GM12878 (cell line): Measurements from ENCODE around the gene PPP2R5D. TPM values are rescaled to one million over a fixed set of nuclear protein-coding genes. Genes with fewer than 3 reads are reported as not detected.

ENCODE experiments used
- ATAC-seq: fragments of 200-7000 bp; cut with Tn5 transposase; 3 replicates; pipeline ENCODE4 v1.9.1; 2020; ENCODE audit warnings: mild to moderate bottlenecking, moderate library complexity
- BruUV-seq: library from RNA; stranded (reverse); fragments of 400-500 nt; replicated peaks from 2 replicates; lab custom pipeline; 2021; lab: Mats Ljungman, UMichigan
- CTCF ChIA-PET: fragments of 300-600 bp; sonication (Branson Sonifier 250); formaldehyde crosslinking; extraction: SDS; loops from one replicate; lab custom pipeline; 2021; ENCODE audit warnings: inconsistent platforms; lab: Yijun Ruan, JAX
- POLR2A ChIA-PET: fragments of 350-600 bp; formaldehyde crosslinking; extraction: SDS; loops from one replicate; lab custom pipeline; 2021; ENCODE audit warnings: inconsistent platforms; lab: Charles Lee
- RAD21 ChIA-PET: fragments of 300-600 bp; sonication (Branson Sonifier 250); formaldehyde crosslinking; loops from one replicate; lab custom pipeline; 2023; ENCODE audit warnings: antibody characterized with exemption; ENCODE audit not compliant: unreplicated experiment; lab: Charles Lee
- SMC1A ChIA-PET: fragments of 300-600 bp; sonication (Branson Sonifier 250); formaldehyde crosslinking; loops from one replicate; lab custom pipeline; 2023; ENCODE audit not compliant: unreplicated experiment, uncharacterized antibody; lab: Charles Lee
- DNase-seq: peaks from one replicate; pipeline ENCODE4 v3.0.0-alpha.2; 2011; ENCODE audit warnings: low read depth, low spot score
- FAIRE-seq: peaks from 3 replicates; lab custom pipeline; 2011; peaks lifted over from hg19 to GRCh38; lab: Jason Lieb, UNC
- H2AFZ ChIP-seq: 2 replicates; pipeline ENCODE4 v1.6.0; 2011; ENCODE audit warnings: low read depth, low read length, control low read depth; ENCODE audit not compliant: control insufficient read depth
- H3K27ac ChIP-seq: 2 replicates; pipeline ENCODE4 v1.5.1; 2011; ENCODE audit warnings: control low read depth; ENCODE audit not compliant: control insufficient read depth, insufficient read depth
- H3K27me3 ChIP-seq, 2 experiments: replicated peaks in 1 of 2; 2 replicates each; pipeline versions ENCODE4 v1.6.0 to v1.6.1; 2011; ENCODE audit warnings: low read length in 1 of 2; ENCODE audit not compliant: control insufficient read depth in 2 of 2, insufficient read depth in 2 of 2
- H3K36me3 ChIP-seq, 2 experiments: 2 replicates each; pipeline ENCODE4 v1.5.1; 2011; ENCODE audit warnings: low read length in 1 of 2; ENCODE audit not compliant: control insufficient read depth in 2 of 2, insufficient read depth in 2 of 2
- H3K4me1 ChIP-seq: 2 replicates; pipeline ENCODE4 v1.6.1; 2011; ENCODE audit warnings: mild to moderate bottlenecking, low read length, moderate library complexity, mixed read lengths; ENCODE audit not compliant: control insufficient read depth, insufficient read depth
- H3K4me2 ChIP-seq: 2 replicates; pipeline ENCODE4 v1.6.0; 2011; ENCODE audit warnings: control low read depth; ENCODE audit not compliant: control insufficient read depth, insufficient read depth
- H3K4me3 ChIP-seq: fragments of 200-600 bp; sonication (generic); 2 replicates; pipeline ENCODE4 v1.5.1; 2016
- H3K79me2 ChIP-seq: 2 replicates; pipeline ENCODE4 v1.6.0; 2011; ENCODE audit warnings: low read length; ENCODE audit not compliant: control insufficient read depth, insufficient read depth
- H3K9ac ChIP-seq: 2 replicates; pipeline ENCODE4 v1.8.0; 2011; ENCODE audit warnings: low read length, control low read depth, mixed read lengths; ENCODE audit not compliant: control insufficient read depth, insufficient read depth
- H3K9me3 ChIP-seq: replicated peaks from 3 replicates; pipeline ENCODE4 v1.5.1; 2011; ENCODE audit warnings: mild to moderate bottlenecking, low read length; ENCODE audit not compliant: control insufficient read depth, insufficient read depth
- H4K20me1 ChIP-seq: 2 replicates; pipeline ENCODE4 v1.6.0; 2011; ENCODE audit not compliant: control insufficient read depth, insufficient read depth
- ATF2 ChIP-seq: IDR thresholded peaks from 2 replicates; pipeline ENCODE4 v1.6.1; 2012; ENCODE audit warnings: low read length, inconsistent platforms
- CBFB ChIP-seq: IDR thresholded peaks from 2 replicates; pipeline ENCODE4 v1.6.1; 2016; ENCODE audit warnings: antibody characterized with exemption, low read depth
- CUX1 ChIP-seq: IDR thresholded peaks from 2 replicates; pipeline ENCODE4 v1.6.1; 2012; ENCODE audit warnings: improper control_type of control experiment, low read depth, low read length; ENCODE audit not compliant: insufficient replicate concordance
- E2F8 ChIP-seq: fragments of 450-650 bp; IDR thresholded peaks from 2 replicates; pipeline ENCODE4 v1.6.1; 2018; ENCODE audit warnings: mild to moderate bottlenecking, low read depth, moderate library complexity; ENCODE audit not compliant: partially characterized antibody
- EED ChIP-seq: sonication (generic); IDR thresholded peaks from 2 replicates; pipeline ENCODE4 v1.6.1; 2016; ENCODE audit warnings: antibody characterized with exemption, low read depth
- GABPA ChIP-seq: IDR thresholded peaks from 2 replicates; pipeline ENCODE4 v1.6.1; 2014; ENCODE audit warnings: antibody characterized with exemption, low read depth, mild to moderate bottlenecking, inconsistent platforms
- HCFC1 ChIP-seq: fragments of 150-350 bp; IDR thresholded peaks from 2 replicates; pipeline ENCODE4 v1.6.1; 2014; ENCODE audit warnings: low read length
- HDAC6 ChIP-seq: fragments of 200-600 bp; sonication (generic); IDR thresholded peaks from one replicate; pipeline ENCODE4 v1.8.0; 2017; ENCODE audit warnings: antibody characterized with exemption; ENCODE audit not compliant: unreplicated experiment
- IKZF1 ChIP-seq: fragments of 450-650 bp; conservative IDR thresholded peaks from 2 replicates; pipeline ENCODE4 v1.6.1; 2017; ENCODE audit warnings: antibody characterized with exemption, mild to moderate bottlenecking
- IRF4 ChIP-seq: IDR thresholded peaks from 2 replicates; pipeline ENCODE4 v1.6.1; 2011; ENCODE audit warnings: low read depth, low read length
- MTA3 ChIP-seq: IDR thresholded peaks from 2 replicates; pipeline ENCODE4 v1.6.1; 2012; ENCODE audit warnings: low read length, inconsistent platforms, borderline replicate concordance
- PAX5 ChIP-seq: IDR thresholded peaks from 2 replicates; pipeline ENCODE4 v1.6.1; 2011; ENCODE audit warnings: low read depth, low read length, borderline replicate concordance
- RUNX3 ChIP-seq: IDR thresholded peaks from 2 replicates; pipeline ENCODE4 v1.6.1; 2012; ENCODE audit warnings: low read length, inconsistent platforms
- SMC3 ChIP-seq: IDR thresholded peaks from 2 replicates; pipeline ENCODE4 v1.6.1; 2011; ENCODE audit warnings: low read length, improper control_type of control experiment, borderline replicate concordance
- SPI1 ChIP-seq: IDR thresholded peaks from 2 replicates; pipeline ENCODE4 v1.6.1; 2011; ENCODE audit warnings: low read depth, mild to moderate bottlenecking, low read length, moderate library complexity, borderline replicate concordance; ENCODE audit not compliant: insufficient read depth
- TCF12 ChIP-seq: IDR thresholded peaks from 2 replicates; pipeline ENCODE4 v1.6.1; 2011; ENCODE audit warnings: low read depth, mild to moderate bottlenecking, low read length
- WGBS: methylation state at CpG from one replicate; pipeline ENCODE4 v1.1.6; 2016; ENCODE audit warnings: low lambda C conversion rate; ENCODE audit not compliant: insufficient replicate concordance, insufficient coverage; ENCODE audit errors: missing lambda C conversion rate; 5-methylcytosine and 5-hydroxymethylcytosine counted together
- in situ Hi-C: fragments of 300-500 bp; cut with MboI; formaldehyde crosslinking; loops from 9 replicates; pipeline ENCODE4 v1.14.3; 2018; ENCODE audit warnings: mixed read lengths
- intact Hi-C: fragments of 100-400 bp; cut with micrococcal nuclease; formaldehyde crosslinking; loops from one replicate; pipeline ENCODE4 v1.14.2; 2022; ENCODE audit not compliant: unreplicated experiment
- polyA plus RNA-seq, 11 experiments: library from polyadenylated mRNA; depleted of rRNA in 4 of 11; unstranded in 6 of 11; stranded (reverse) in 5 of 11; fragments of >200 nt; fragmentation: Nextera tagmentation in 4 of 11; fragmentation: Illumina TruSeq in 1 of 11; extraction: Ambion mirVana in 4 of 11; extraction: Trizol in 1 of 11; gene quantifications; 1 replicate in 1 of 11; 2 replicates in 10 of 11; pipeline versions ENCODE4 v1.2.1 to v1.2.3, GENCODE V29; 2011 to 2016; ENCODE audit warnings: inconsistent platforms in 2 of 11, missing spikeins in 2 of 11, low read depth in 1 of 11
- total RNA-seq, 4 experiments: library from RNA; depleted of rRNA in 3 of 4; stranded (reverse); fragments of >200 nt in 3 of 4; fragmentation: Illumina TruSeq in 1 of 4; extraction: Trizol in 1 of 4; gene quantifications; 2 replicates each; pipeline versions ENCODE4 v1.2.1 to v1.2.3, GENCODE V29; 2013 to 2021

The PPP2R5D gene
- total and polyA plus RNA-seq, 10 of the 15 experiments (the other 5 are each of a cell fraction or from before 2014, with no cell fraction given), result 1.5 to 59.0 (median 32.0) TPM

- ChIA-PET CTCF (interaction anchor here (0.5 to 2.7 kb wide), 5 partner anchors 17 to 366 kb away, joined by 3 to 8 read pairs (median 3); partner anchors contain the start of gene PPP2R5D), SMC1A (interaction anchor here (0.6 to 1.4 kb wide), 4 partner anchors 29 to 49 kb away, joined by 3 to 5 read pairs (median 4); partner anchors contain the start of gene PPP2R5D), RAD21 (interaction anchor here (0.6 to 0.9 kb wide), 2 partner anchors 27 to 172 kb away, joined by 3 read pairs; no protein-coding TSS in a partner anchor), POLR2A (no interaction called here)
- DNase-seq (peak; percentile 34), ATAC-seq (peak; percentile 37), FAIRE-seq (no peak)
- no TSS peak for BruUV-seq
- Histone ChIP-seq H4K20me1 (peaks cover 12% of the 10 kb centered on the region), H3K36me3 (peaks cover 36 to 51% of the 10 kb centered on the region in 2 experiments), H3K4me3 (no peak overlapping the region), H3K79me2 (peaks cover 52% of the 10 kb centered on the region), H3K27ac (no peak overlapping the region), H2AFZ (no peak overlapping the region), H3K4me1 (peaks cover 25% of the 10 kb centered on the region), H3K27me3 (no peaks in the 10 kb centered on the region), H3K9me3 (no peaks in the 10 kb centered on the region), H3K9ac (no peak overlapping the region), H3K4me2 (0 out of 2 replicates have a peak overlapping the region, but pooled peaks have one; percentile 2)
- in situ Hi-C loops (no loop called here), intact Hi-C loops (no loop called here)
- 38% methylated on average over 7 of the region's 7 CpGs for WGBS
- peak; percentile 27; the same call in 1 of the 2 replicates for TF ChIP-seq ATF2
- TF ChIP-seq CBFB, result peak; percentile 71
- TF ChIP-seq CUX1, result no peak
- TF ChIP-seq MTA3, result 0 out of 2 replicates have a peak, but pooled peaks have one; percentile 66
- TF ChIP-seq E2F8, result no peak
- peak; percentile 67; the same call in 1 of the 2 replicates for TF ChIP-seq EED
- no peak for TF ChIP-seq SMC3
- 0 out of 2 replicates have a peak, but pooled peaks have one; percentile 29 for TF ChIP-seq GABPA
- peak; percentile 83 for TF ChIP-seq TCF12
- peak; percentile 90 for TF ChIP-seq RUNX3
- TF ChIP-seq HDAC6, result no peak
- TF ChIP-seq HCFC1, result no peak
- peak; percentile 52; the same call in 1 of the 2 replicates for TF ChIP-seq IRF4
- peak; percentile 62 for TF ChIP-seq IKZF1
- TF ChIP-seq SPI1, result peak; percentile 88
- TF ChIP-seq PAX5, result peak; percentile 62; the same call in 1 of the 2 replicates
Observed at GRCh38 chr6:42935322-42935721, 49.0 kb upstream of the PPP2R5D start.
